Naive B cell (primary cell): ENCODE results near the gene DCLK3. TPM values are rescaled to one million over a fixed set of nuclear protein-coding genes. Genes with fewer than 3 reads are reported as not detected.

ENCODE experiments used
- ATAC-seq, 2 donors: fragments of 150-1000 bp; cut with Tn5 transposase; 2 replicates each; pipeline ENCODE4 v1.10.0; 2021; ENCODE audit warnings: low read depth in 2 of 2, mild to moderate bottlenecking in 2 of 2, moderate library complexity in 2 of 2
- DNase-seq: peaks from one replicate; pipeline ENCODE4 v3.0.0; 2022
- H3K27ac Mint-ChIP-seq, 6 donors: one replicate each; pipeline ENCODE4 v1.8.0; 2020 to 2022; ENCODE audit warnings: mild to moderate bottlenecking in 6 of 6, mixed read lengths in 6 of 6, moderate library complexity in 5 of 6, inconsistent platforms in 2 of 6
- H3K27me3 Mint-ChIP-seq, 3 donors: one replicate each; pipeline ENCODE4 v1.8.0; 2021 to 2022; ENCODE audit warnings: mixed read lengths in 3 of 3, mild to moderate bottlenecking in 1 of 3
- H3K36me3 Mint-ChIP-seq, 2 donors: one replicate each; pipeline ENCODE4 v1.8.0; 2020 to 2022; ENCODE audit warnings: mixed read lengths in 2 of 2, inconsistent platforms in 1 of 2, mild to moderate bottlenecking in 1 of 2
- H3K4me1 Mint-ChIP-seq, 3 donors: one replicate each; pipeline ENCODE4 v1.8.0; 2020 to 2022; ENCODE audit warnings: mixed read lengths in 3 of 3, inconsistent platforms in 1 of 3, mild to moderate bottlenecking in 1 of 3, moderate library complexity in 1 of 3
- H3K4me3 Mint-ChIP-seq, 8 donors: one replicate each; pipeline ENCODE4 v1.8.0; 2020 to 2022; ENCODE audit warnings: mild to moderate bottlenecking in 8 of 8, mixed read lengths in 8 of 8, moderate library complexity in 8 of 8, inconsistent platforms in 2 of 8
- H3K9me3 Mint-ChIP-seq, 7 donors: one replicate each; pipeline ENCODE4 v1.8.0; 2020 to 2022; ENCODE audit warnings: mixed read lengths in 7 of 7, mild to moderate bottlenecking in 5 of 7, inconsistent platforms in 2 of 7, moderate library complexity in 1 of 7
- polyA plus RNA-seq, 6 donors: library from polyadenylated mRNA; unstranded; fragments of 300-500 nt; fragmentation: Illumina TruSeq; gene quantifications; one replicate each; pipeline ENCODE4 v1.2.3, GENCODE V29; 2021; ENCODE audit warnings: low read depth in 6 of 6

DCLK3 gene
- polyA plus RNA-seq, 6 donors from 2014 or later = not detected

- H3K9me3 Mint-ChIP-seq = no peaks in the 10 kb centered on the region
- H3K36me3 Mint-ChIP-seq = no peaks in the 10 kb centered on the region
- peaks cover 0 to 4% (median 0%) of the 10 kb centered on the region in 3 donors for H3K27me3 Mint-ChIP-seq
- ATAC-seq (no peak), DNase-seq (no peak)
- no peak overlapping the region for H3K4me3 Mint-ChIP-seq
- peak overlapping the region in 1 of 6 donors; percentile 38 for H3K27ac Mint-ChIP-seq
- no peaks in the 10 kb centered on the region for H3K4me1 Mint-ChIP-seq
Measured at GRCh38 chr3:36695769-36696137, 68.6 kb downstream of the DCLK3 start.

DNA sequence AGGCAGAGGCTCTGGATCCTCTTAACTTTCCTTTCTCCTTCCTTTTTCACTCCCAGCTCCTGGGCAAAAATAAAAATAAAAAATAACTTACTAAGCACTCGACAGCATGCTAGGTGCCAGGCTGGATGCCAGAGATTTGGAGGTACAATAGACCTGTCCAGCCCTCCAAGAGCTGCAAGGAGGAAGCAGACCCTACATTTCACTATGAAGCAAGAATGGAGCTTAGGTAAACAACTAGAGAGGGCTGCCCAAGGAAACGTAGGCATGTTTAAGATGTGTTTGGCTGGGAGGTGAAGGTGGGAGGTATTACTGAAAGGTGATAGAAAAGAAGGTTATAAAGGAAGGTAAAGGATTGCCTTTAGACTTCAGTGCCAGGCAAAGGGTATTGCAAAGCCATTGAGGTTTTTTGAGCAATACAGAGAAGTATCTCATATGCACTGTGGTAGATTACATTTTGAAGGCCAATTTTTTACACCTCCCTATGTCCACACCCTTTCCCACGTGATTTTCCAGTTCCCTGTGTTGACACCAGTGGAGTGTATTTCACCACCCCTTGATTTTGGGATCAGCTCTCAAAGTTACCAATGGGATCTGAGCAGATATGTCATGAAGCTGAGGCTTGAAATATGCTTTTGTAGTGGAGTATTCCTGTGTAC is 69.1 kb downstream of the DCLK3 start:
- no peaks in the 10 kb centered on the region for H3K9me3 Mint-ChIP-seq
- H3K27ac Mint-ChIP-seq = peak overlapping the region in 1 of 6 donors; percentile 38
- DNase-seq (no peak), ATAC-seq (no peak)
- no peaks in the 10 kb centered on the region for H3K4me1 Mint-ChIP-seq
- no peaks in the 10 kb centered on the region for H3K36me3 Mint-ChIP-seq
- no peak overlapping the region for H3K4me3 Mint-ChIP-seq
- H3K27me3 Mint-ChIP-seq = peaks cover 0 to 4% (median 0%) of the 10 kb centered on the region in 3 donors

DNA sequence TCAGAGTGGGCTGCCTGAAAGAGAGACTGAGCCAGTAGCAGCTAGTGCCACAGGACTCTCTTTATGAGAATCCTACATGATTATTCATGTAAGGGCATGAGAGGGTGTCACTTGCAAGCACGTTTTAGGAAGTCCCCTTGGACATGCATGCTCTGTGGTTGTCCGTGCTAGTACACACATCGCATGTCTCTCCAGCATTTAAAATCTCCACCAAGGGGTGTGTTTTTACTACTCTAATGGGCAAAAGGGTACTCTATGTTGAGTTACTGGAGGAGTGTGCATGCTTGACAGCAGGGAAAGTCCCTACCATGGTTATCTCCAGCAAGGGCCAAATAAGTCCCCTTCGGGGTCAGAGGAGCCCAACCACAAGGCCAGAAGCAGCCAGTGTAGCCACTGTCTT is 70.7 kb downstream of the DCLK3 start:
- no peaks in the 10 kb centered on the region for H3K4me1 Mint-ChIP-seq
- H3K27me3 Mint-ChIP-seq = peaks cover 0 to 13% (median 0%) of the 10 kb centered on the region in 3 donors
- no peak for ATAC-seq
- DNase-seq = no peak
- H3K27ac Mint-ChIP-seq = no peak overlapping the region
- H3K9me3 Mint-ChIP-seq = no peaks in the 10 kb centered on the region
- no peaks in the 10 kb centered on the region for H3K36me3 Mint-ChIP-seq
- no peak overlapping the region for H3K4me3 Mint-ChIP-seq

- no peak overlapping the region for H3K4me3 Mint-ChIP-seq
- H3K27me3 Mint-ChIP-seq = peaks cover 0 to 13% (median 0%) of the 10 kb centered on the region in 3 donors
- no peaks in the 10 kb centered on the region for H3K36me3 Mint-ChIP-seq
- ATAC-seq = no peak
- H3K27ac Mint-ChIP-seq = no peak overlapping the region
- no peaks in the 10 kb centered on the region for H3K4me1 Mint-ChIP-seq
- DNase-seq = no peak
- peaks cover 0 to 3% (median 0%) of the 10 kb centered on the region in 7 donors for H3K9me3 Mint-ChIP-seq
Measured at GRCh38 chr3:36689560-36689959, 74.8 kb downstream of the DCLK3 start.

DNA sequence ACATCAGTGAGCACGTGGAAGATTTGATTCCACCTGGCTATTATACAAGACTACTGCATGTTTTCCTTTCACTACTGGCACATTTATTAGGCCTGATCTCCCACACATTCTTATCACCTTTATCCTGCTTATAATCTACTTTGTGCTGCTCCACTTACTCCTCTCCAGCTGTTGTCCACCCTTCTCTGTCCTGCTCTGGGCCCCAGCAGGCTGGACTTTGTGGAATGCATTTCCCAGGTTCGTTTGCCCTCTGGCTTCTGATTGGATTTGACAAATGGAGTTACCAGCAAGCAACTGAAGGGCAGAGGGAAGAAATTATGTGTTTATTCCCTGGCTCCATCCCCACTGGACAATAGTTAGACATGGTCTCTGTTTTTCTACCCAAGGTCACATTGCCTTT is 75.5 kb downstream of the DCLK3 start:
- Mint-ChIP-seq H3K27me3 (peaks cover 0 to 13% (median 0%) of the 10 kb centered on the region in 3 donors), H3K4me1 (no peaks in the 10 kb centered on the region), H3K27ac (no peak overlapping the region), H3K9me3 (peaks cover 0 to 3% (median 0%) of the 10 kb centered on the region in 7 donors), H3K4me3 (no peak overlapping the region), H3K36me3 (no peaks in the 10 kb centered on the region)
- ATAC-seq (no peak), DNase-seq (no peak)

GRCh38 chr3:36686516-36686915 is 77.8 kb downstream of the DCLK3 start:
- Mint-ChIP-seq H3K36me3 (peaks cover under 1 to 1% of the 10 kb centered on the region in 2 donors), H3K4me3 (no peak overlapping the region), H3K9me3 (peaks cover 1 to 24% (median 5%) of the 10 kb centered on the region in 7 donors), H3K27me3 (peaks cover 0 to 8% (median 0%) of the 10 kb centered on the region in 3 donors), H3K4me1 (peaks cover 0 to 7% (median 4%) of the 10 kb centered on the region in 3 donors), H3K27ac (no peak overlapping the region)
- ATAC-seq = no peak
- DNase-seq = no peak

- H3K36me3 Mint-ChIP-seq = peaks cover 11 to 16% of the 10 kb centered on the region in 2 donors
- peak; percentile 28 to 58 for ATAC-seq
- peaks cover 0 to 19% (median 8%) of the 10 kb centered on the region in 3 donors for H3K4me1 Mint-ChIP-seq
- peaks cover 25 to 69% (median 42%) of the 10 kb centered on the region in 7 donors for H3K9me3 Mint-ChIP-seq
- no peak overlapping the region for H3K4me3 Mint-ChIP-seq
- no peaks in the 10 kb centered on the region for H3K27me3 Mint-ChIP-seq
- DNase-seq = no peak
- no peak overlapping the region for H3K27ac Mint-ChIP-seq
Measured at GRCh38 chr3:36681867-36682266, 82.5 kb downstream of the DCLK3 start.

DNA sequence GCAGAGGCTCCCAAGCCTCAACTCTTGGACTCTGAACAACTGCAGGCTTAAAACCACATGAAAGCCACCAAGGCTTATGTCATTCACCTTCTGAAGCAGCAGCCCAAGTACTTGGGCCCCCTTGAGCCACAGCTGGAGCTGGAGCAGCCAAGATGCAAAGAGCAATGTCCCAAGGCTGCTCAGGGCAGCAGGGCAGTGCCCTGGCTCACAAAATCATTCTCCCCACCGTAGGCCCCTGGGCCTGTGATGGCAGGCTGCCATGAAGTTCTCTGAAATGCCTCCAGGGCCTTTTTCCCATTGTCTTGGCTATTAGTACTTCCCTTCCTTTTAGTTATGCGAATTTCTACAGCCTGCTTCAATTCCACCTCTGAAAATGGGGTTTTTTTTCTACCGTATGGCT is 83.4 kb downstream of the DCLK3 start:
- DNase-seq (no peak), ATAC-seq (no peak)
- Mint-ChIP-seq H3K9me3 (peaks cover 25 to 69% (median 43%) of the 10 kb centered on the region in 7 donors), H3K27me3 (no peaks in the 10 kb centered on the region), H3K36me3 (peaks cover 11 to 16% of the 10 kb centered on the region in 2 donors), H3K4me1 (peaks cover 0 to 19% (median 8%) of the 10 kb centered on the region in 3 donors), H3K27ac (no peak overlapping the region), H3K4me3 (peak overlapping the region in 1 of 8 donors; percentile 5)

DNA sequence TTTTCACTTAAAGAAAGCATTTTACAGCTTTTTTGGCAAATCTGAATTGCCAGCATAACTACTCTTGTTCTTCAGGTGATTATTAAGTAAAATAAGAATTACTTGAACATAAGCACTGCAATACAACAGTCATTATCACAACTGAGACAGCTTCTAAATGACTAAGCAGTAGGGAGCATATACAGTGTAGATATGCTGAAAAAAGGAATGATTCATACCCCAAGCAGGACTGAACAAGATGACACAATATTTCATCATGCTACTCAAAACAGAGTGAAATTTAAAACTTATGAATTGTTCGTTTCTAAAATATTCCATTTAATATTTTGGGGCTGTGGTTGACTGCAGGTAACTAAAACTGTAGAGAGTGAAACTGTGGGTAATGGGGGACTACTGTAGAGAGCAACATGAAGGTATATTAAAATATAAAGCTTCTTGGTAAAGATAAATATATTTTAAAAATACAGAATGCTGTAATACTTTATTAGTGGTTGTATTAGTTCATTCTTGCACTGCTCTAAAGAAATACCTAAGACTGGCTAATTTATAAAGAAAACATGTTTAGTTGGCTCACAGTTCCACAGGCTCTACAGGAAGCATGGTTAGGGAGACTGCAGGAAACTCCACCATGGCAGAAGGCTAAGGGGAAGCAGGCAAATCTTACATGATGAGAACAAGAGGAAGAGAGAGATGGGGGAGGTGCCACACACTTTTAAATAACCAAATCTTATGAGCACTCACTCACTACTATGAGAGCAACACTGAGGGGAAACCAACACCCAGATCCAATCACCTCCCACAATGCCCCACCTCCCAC is 84.8 kb downstream of the DCLK3 start:
- Mint-ChIP-seq H3K27ac (no peak overlapping the region), H3K27me3 (no peaks in the 10 kb centered on the region), H3K4me3 (peak overlapping the region in 1 of 8 donors; percentile 59), H3K9me3 (peaks cover 25 to 79% (median 42%) of the 10 kb centered on the region in 7 donors), H3K36me3 (peaks cover 11 to 16% of the 10 kb centered on the region in 2 donors), H3K4me1 (peaks cover 0 to 19% (median 8%) of the 10 kb centered on the region in 3 donors)
- ATAC-seq (no peak), DNase-seq (no peak)

DNA sequence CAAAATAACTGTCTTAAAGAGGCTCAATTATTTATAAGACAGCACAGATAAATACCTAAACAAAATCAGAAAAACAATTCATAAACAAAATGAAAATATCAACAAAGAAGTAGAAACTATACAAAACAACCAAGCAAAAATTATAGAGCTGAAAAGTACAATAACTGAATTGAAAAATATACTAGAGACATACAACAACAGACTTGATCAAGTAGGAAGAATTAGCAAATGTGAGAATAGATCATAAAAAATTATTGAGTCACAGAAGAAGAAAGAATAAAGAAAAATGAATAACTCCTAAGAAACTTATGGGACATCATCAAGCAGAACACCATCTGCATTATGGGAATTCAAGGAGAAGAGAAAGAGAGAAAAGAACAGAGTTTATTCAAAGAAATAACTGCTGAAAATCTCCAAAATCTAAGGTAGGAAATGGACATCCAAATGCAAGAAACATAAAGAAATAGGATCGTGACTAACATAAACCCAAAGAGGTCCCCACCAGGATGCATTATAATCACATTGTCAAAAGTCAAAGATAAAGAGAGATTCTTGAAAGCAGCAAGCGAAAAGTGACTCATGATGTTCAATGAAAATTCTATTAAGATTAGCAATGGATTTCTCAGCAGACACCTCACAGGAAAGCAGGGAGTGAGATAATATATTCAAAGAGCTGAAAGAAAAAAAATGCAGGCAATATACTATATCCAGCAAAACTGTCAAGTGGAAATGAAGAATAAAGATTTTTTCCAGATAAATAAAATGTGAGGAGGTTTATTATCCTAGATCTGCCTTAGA is 85.9 kb downstream of the DCLK3 start:
- H3K4me1 Mint-ChIP-seq = peaks cover 0 to 19% (median 8%) of the 10 kb centered on the region in 3 donors
- H3K36me3 Mint-ChIP-seq = peaks cover 11 to 16% of the 10 kb centered on the region in 2 donors
- peak overlapping the region in 1 of 6 donors; percentile 33 for H3K27ac Mint-ChIP-seq
- ATAC-seq (no peak), DNase-seq (no peak)
- H3K9me3 Mint-ChIP-seq = peaks cover 25 to 77% (median 42%) of the 10 kb centered on the region in 7 donors
- no peaks in the 10 kb centered on the region for H3K27me3 Mint-ChIP-seq
- no peak overlapping the region for H3K4me3 Mint-ChIP-seq

GRCh38 chr3:36677331-36678007 is 86.9 kb downstream of the DCLK3 start:
- H3K9me3 Mint-ChIP-seq = peaks cover 25 to 69% (median 42%) of the 10 kb centered on the region in 7 donors
- no peak for ATAC-seq
- H3K27me3 Mint-ChIP-seq = no peaks in the 10 kb centered on the region

GRCh38 chr3:36674816-36675215 is 89.5 kb downstream of the DCLK3 start:
- no peak overlapping the region for H3K4me3 Mint-ChIP-seq
- peaks cover 0 to under 1% (median 0%) of the 10 kb centered on the region in 3 donors for H3K27me3 Mint-ChIP-seq
- no peak for DNase-seq
- H3K9me3 Mint-ChIP-seq = peaks cover 12 to 43% (median 24%) of the 10 kb centered on the region in 7 donors
- peaks cover 0 to under 1% (median 0%) of the 10 kb centered on the region in 3 donors for H3K4me1 Mint-ChIP-seq
- peaks cover 4 to 9% of the 10 kb centered on the region in 2 donors for H3K36me3 Mint-ChIP-seq
- no peak for ATAC-seq
- H3K27ac Mint-ChIP-seq = no peak overlapping the region

More at GRCh38 chr3:36677331-36678007, 86.9 kb downstream of the DCLK3 start:
- Mint-ChIP-seq H3K36me3 (peaks cover 11 to 16% of the 10 kb centered on the region in 2 donors), H3K27ac (no peak overlapping the region), H3K4me3 (no peak overlapping the region), H3K4me1 (peaks cover 0 to 19% (median 8%) of the 10 kb centered on the region in 3 donors)
- no peak for DNase-seq
